Lung (tissue), 12 donors: Measurements from ENCODE around the gene GNG2. TPM values are rescaled to one million over a fixed set of nuclear protein-coding genes. Genes with fewer than 3 reads are reported as not detected.
A peak's percentile ranks its signal among the peaks of the same experiment; 100 is the strongest.

Source experiments
- ATAC-seq: fragments of 200-7000 bp; cut with Tn5 transposase; one replicate; pipeline ENCODE4 v1.9.1; 2020; ENCODE audit warnings: moderate number of reproducible peaks; ENCODE audit not compliant: insufficient read depth, low FRiP score
- DNase-seq, 3 donors: peaks; one replicate each; pipeline ENCODE4 v3.0.0-alpha.2; 2013 to 2017
- H3K27ac ChIP-seq, 2 donors: one replicate each; pipeline ENCODE4 v1.5.1; 2013; ENCODE audit warnings: mild to moderate bottlenecking in 2 of 2, moderate library complexity in 2 of 2, control low read depth in 1 of 2, inconsistent platforms in 1 of 2, low read depth in 1 of 2, low read length in 1 of 2
- H3K27me3 ChIP-seq, 3 donors: one replicate each; pipeline ENCODE4 v1.5.1; 2013; ENCODE audit warnings: low read length in 2 of 3; ENCODE audit not compliant: control insufficient read depth in 3 of 3, insufficient read depth in 3 of 3
- H3K36me3 ChIP-seq, 4 donors: one replicate each; pipeline ENCODE4 v1.5.1; 2013; ENCODE audit warnings: low read length in 4 of 4, mild to moderate bottlenecking in 1 of 4, moderate library complexity in 1 of 4; ENCODE audit not compliant: control insufficient read depth in 4 of 4, insufficient read depth in 4 of 4
- H3K4me1 ChIP-seq, 5 donors: one replicate each; pipeline ENCODE4 v1.5.1; 2013; ENCODE audit warnings: low read length in 5 of 5, mild to moderate bottlenecking in 2 of 5, moderate library complexity in 1 of 5; ENCODE audit not compliant: control insufficient read depth in 5 of 5, insufficient read depth in 5 of 5
- H3K4me3 ChIP-seq: one replicate; pipeline ENCODE4 v1.5.1; 2013; ENCODE audit warnings: mild to moderate bottlenecking, control low read depth, moderate library complexity
- H3K9ac ChIP-seq, 2 donors: one replicate each; pipeline ENCODE4 v1.5.1; 2013; ENCODE audit warnings: low read length in 2 of 2, control low read depth in 1 of 2; ENCODE audit not compliant: insufficient read depth in 1 of 2
- H3K9me3 ChIP-seq, 4 donors: one replicate each; pipeline ENCODE4 v1.5.1; 2013; ENCODE audit warnings: low read length in 3 of 4, mild to moderate bottlenecking in 1 of 4, moderate library complexity in 1 of 4; ENCODE audit not compliant: control insufficient read depth in 4 of 4, insufficient read depth in 3 of 4
- CTCF ChIP-seq: IDR thresholded peaks from 2 replicates; pipeline ENCODE4 v1.5.1; 2012; ENCODE audit warnings: mild to moderate bottlenecking; ENCODE audit errors: control extremely low read depth, extremely low read depth
- WGBS, 2 donors: extraction: QIAGEN DNeasy Blood & Tissue Kit; methylation state at CpG; one replicate each; pipeline ENCODE4 v1.1.7; 2013; 5-methylcytosine and 5-hydroxymethylcytosine counted together
- polyA plus RNA-seq, 2 donors: library from polyadenylated mRNA; stranded (reverse); fragments of 200-250 nt; gene quantifications; one replicate each; pipeline ENCODE4 v1.2.1, GENCODE V29; 2013
- total RNA-seq, 2 donors: library from RNA; depleted of rRNA in 1 of 2; stranded (reverse); fragments of >200 nt in 1 of 2; gene quantifications; one replicate each; pipeline ENCODE4 v1.2.1, GENCODE V29; 2014 to 2021
- donor health status: control.
- donor health status: control.
- donor health status: Bipolar disorder and iron deficiency.
- donor health status: healthy.
- donor health status: DM: yes; HTN: yes; CAD: no.

GNG2 gene
- total and polyA plus RNA-seq, 4 donors, result 3.7 to 42.3 (median 21.5) TPM

- ATAC-seq, result no peak
- no peak overlapping the region for H3K4me3 ChIP-seq
- no peak for TF ChIP-seq CTCF
- peak in 1 of 3 donors; percentile 24 for DNase-seq
- 72 to 84% methylated on average over 8 of the region's 8 CpGs for WGBS, 2 donors
- peaks cover 0 to 25% (median 9%) of the 10 kb centered on the region in 5 donors for H3K4me1 ChIP-seq
- no peak overlapping the region for H3K27ac ChIP-seq
- peaks cover 13 to 44% (median 27%) of the 10 kb centered on the region in 4 donors for H3K36me3 ChIP-seq
- H3K9me3 ChIP-seq, result no peaks in the 10 kb centered on the region
- H3K9ac ChIP-seq, result no peak overlapping the region
- H3K27me3 ChIP-seq, result no peaks in the 10 kb centered on the region
Observed at GRCh38 chr14:52015411-52016030, 155.1 kb downstream of the GNG2 start.

- ATAC-seq, result no peak
- peaks cover 1 to 32% (median 15%) of the 10 kb centered on the region in 4 donors for H3K36me3 ChIP-seq
Observed at GRCh38 chr14:52018252-52018651, 157.8 kb downstream of the GNG2 start.

GRCh38 chr14:52018970-52019369 is 158.6 kb downstream of the GNG2 start:
- ATAC-seq, result no peak
- no peak overlapping the region for H3K27ac ChIP-seq
- peaks cover under 1 to 26% (median 13%) of the 10 kb centered on the region in 4 donors for H3K36me3 ChIP-seq
- H3K9me3 ChIP-seq, result no peaks in the 10 kb centered on the region
- H3K9ac ChIP-seq, result no peak overlapping the region
- no peak overlapping the region for H3K4me3 ChIP-seq
- H3K4me1 ChIP-seq, result peaks cover 0 to 24% (median 0%) of the 10 kb centered on the region in 5 donors
- TF ChIP-seq CTCF, result no peak
- WGBS, 2 donors, result 93 to 97% methylated on average over 8 of the region's 8 CpGs
- H3K27me3 ChIP-seq, result no peaks in the 10 kb centered on the region
- DNase-seq, result no peak

More at GRCh38 chr14:52018252-52018651, 157.8 kb downstream of the GNG2 start:
- no peak for TF ChIP-seq CTCF
- Histone ChIP-seq H3K9ac (no peak overlapping the region), H3K9me3 (no peaks in the 10 kb centered on the region), H3K27ac (no peak overlapping the region), H3K4me1 (peaks cover 0 to 25% (median under 1%) of the 10 kb centered on the region in 5 donors), H3K27me3 (no peaks in the 10 kb centered on the region), H3K4me3 (no peak overlapping the region)
- 69 to 85% methylated on average over 4 of the region's 4 CpGs for WGBS, 2 donors
- DNase-seq, result no peak

Other genes with a start within 250 kb of the GNG2 start
- gene FRMD6, start 208.7 kb upstream of the GNG2 start, total RNA-seq, result 10 to 100 TPM; 13.8 to 27.2 TPM
- 1 to 10 TPM; 3.2 to 3.4 TPM for gene FRMD6, start 208.7 kb upstream of the GNG2 start, polyA plus RNA-seq
- gene RTRAF, start 128.9 kb downstream of the GNG2 start, total RNA-seq, result 100 to 1,000 TPM; 112 to 156 TPM
- 100 to 1,000 TPM in 1 of 2 donors, 10 to 100 TPM in 1; 84.1 to 167 TPM for gene RTRAF, start 128.9 kb downstream of the GNG2 start, polyA plus RNA-seq
- gene NID2, start 208.4 kb downstream of the GNG2 start, total RNA-seq, result 100 to 1,000 TPM in 1 of 2 donors, 1 to 10 TPM in 1; 9.7 to 116 TPM
- 1 to 10 TPM; 3.4 to 6.0 TPM for gene NID2, start 208.4 kb downstream of the GNG2 start, polyA plus RNA-seq